Right lung (tissue), 10 donors: ENCODE data around the gene ALDH3B1. TPM values are rescaled to one million over a fixed set of nuclear protein-coding genes. Genes with fewer than 3 reads are reported as not detected.
A peak's percentile ranks its signal among the peaks of the same experiment; 100 is the strongest.
"Not testable (repeated sequence)": the region's sequence is repeated elsewhere in the genome, so short reads cannot be mapped to it uniquely, and the experiment has no call there.

Experiments
- DNase-seq, 2 donors: peaks; one replicate each; pipeline ENCODE4 v3.0.0-alpha.2; 2013
- long read RNA-seq, 8 donors: transcript quantifications; one replicate each; lab custom pipeline, GENCODE V29; 2026
- polyA plus RNA-seq, 5 donors: library from polyadenylated mRNA; unstranded; fragments of 120-200 nt; gene quantifications; one replicate each; pipeline versions ENCODE4 v1.2.1 to v1.2.3, GENCODE V29; 2013; ENCODE audit warnings: inconsistent platforms in 1 of 5, low replicate concordance in 1 of 5; ENCODE audit not compliant: insufficient read length in 5 of 5, insufficient read depth in 1 of 5

Gene ALDH3B1, protein sequence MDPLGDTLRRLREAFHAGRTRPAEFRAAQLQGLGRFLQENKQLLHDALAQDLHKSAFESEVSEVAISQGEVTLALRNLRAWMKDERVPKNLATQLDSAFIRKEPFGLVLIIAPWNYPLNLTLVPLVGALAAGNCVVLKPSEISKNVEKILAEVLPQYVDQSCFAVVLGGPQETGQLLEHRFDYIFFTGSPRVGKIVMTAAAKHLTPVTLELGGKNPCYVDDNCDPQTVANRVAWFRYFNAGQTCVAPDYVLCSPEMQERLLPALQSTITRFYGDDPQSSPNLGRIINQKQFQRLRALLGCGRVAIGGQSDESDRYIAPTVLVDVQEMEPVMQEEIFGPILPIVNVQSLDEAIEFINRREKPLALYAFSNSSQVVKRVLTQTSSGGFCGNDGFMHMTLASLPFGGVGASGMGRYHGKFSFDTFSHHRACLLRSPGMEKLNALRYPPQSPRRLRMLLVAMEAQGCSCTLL
- polyA plus RNA-seq: 10 to 100 TPM; 10.7 to 21.4 (median 11.7) TPM
- long read RNA-seq, donor 1, partial matches to known transcripts: 0 of 1 reads
- long read RNA-seq, donor 1, other reads (novel, unspliced or antisense): 0 of 1 reads
- long read RNA-seq, donor 2, partial matches to known transcripts: 0 of 1 reads
- long read RNA-seq, donor 2, other reads (novel, unspliced or antisense): 0 of 1 reads
- long read RNA-seq, donor 3, partial matches to known transcripts: 10 of 12 reads
- long read RNA-seq, donor 3, other reads (novel, unspliced or antisense): 0 of 12 reads
- long read RNA-seq, donor 4: 0 reads
- long read RNA-seq, donor 5, partial matches to known transcripts: 0 of 3 reads
- long read RNA-seq, donor 5, other reads (novel, unspliced or antisense): 0 of 3 reads
- long read RNA-seq, donor 6, partial matches to known transcripts: 0 of 4 reads
- long read RNA-seq, donor 6, other reads (novel, unspliced or antisense): 0 of 4 reads
- long read RNA-seq, donor 7, transcript ALDH3B1-201 (10 exons, 2,786 nt): major isoform, 5 of 11 reads
- long read RNA-seq, donor 7, partial matches to known transcripts: 6 of 11 reads
- long read RNA-seq, donor 7, other reads (novel, unspliced or antisense): 0 of 11 reads
- long read RNA-seq, donor 8: 0 reads

DNA sequence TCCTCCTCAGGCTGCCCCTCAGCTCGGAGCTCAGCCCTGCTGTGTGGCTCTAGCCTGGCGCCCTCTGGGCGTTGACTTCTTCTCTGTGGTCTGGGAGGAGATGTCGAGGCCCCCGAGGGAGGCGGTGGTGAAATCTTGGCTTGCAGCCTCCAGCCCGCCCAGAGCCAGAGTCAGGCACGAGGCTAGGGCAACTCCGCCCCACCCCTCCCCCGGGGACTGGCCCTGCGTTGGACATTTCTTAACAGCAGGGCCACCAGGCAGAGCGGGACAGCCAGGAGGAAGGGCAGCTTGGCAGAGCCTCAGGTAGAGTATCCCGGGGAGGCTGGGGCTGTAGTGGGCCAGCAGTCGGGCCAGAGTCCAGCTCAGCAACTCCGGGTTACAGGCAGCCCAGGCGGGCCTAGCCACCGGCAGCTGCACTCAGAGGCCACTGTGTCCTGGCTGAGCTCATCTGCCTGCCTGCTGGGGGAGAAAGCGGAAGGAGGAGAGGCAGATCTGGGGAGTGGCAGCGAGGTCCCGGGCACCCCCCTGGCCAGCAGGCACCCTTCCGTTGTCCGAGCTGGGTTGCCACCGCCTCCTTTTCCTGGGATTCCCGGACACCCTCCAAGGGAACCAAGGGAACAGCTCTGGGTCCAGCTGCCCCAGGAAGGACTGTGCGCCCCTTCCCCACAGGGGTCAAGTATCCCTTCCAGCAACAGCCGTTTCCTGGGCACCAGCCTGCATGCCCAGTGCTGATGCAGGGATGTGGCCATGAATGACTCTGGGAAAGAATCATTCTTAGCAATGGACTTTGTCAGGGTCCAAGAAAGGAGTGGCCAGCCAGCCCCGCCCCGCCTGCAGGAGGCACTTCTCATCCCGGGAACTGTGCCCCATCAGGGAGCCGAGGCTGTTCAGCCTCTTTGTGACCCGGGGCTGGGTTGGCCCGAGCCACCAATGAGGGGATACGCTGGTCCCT lies at the start of gene ALDH3B1:
ALDH3B1 (plus strand) TSS at position 238 of the 952 bp plus-strand sequence. CDS start 4,971 bp downstream, outside the sequence.
- DNase-seq: peak; percentile 70 to 78

GRCh38 chr11:67963217-67963616 lies 46.9 kb upstream of the ALDH3B1 start:
- not testable (repeated sequence) for DNase-seq

DNA sequence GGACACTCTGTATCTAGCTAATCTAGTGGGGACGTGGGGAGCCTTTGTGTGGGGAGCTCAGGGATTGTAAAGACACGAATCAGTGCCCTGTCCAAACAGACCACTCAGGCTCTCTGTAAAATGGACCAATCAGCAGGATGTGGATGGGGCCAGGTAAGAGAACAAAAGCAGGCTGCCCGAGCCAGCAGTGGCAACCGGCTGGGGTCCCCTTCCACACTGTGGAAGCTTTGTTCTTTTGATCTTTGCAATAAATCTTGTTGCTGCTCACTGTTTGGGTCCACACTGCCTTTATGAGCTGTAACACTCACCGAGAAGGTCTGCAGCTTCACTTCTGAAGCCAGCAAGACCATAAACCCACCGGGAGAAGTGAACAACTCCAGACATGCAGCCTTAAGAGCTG lies 46.2 kb upstream of the ALDH3B1 start:
- DNase-seq: not testable (repeated sequence)

DNA sequence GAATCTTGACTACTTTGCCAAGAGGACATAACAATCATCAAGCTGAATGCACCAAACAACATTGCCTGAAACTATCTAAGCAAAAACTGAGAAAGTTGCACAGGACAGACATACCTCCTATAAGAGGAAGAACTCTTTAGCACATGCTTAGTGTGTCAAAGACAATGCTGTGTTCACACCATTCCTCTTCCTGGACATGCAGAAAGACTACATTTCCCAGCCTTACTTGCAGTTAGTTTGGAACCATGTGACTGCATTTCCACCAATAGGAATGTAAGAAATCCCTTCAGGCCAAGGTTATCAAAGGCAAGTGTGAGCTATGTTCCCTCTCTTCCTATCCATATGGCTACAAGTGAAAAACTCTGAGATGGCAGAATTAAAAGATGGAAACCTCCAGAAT lies 45.4 kb upstream of the ALDH3B1 start:
- DNase-seq: not testable (repeated sequence)

DNA sequence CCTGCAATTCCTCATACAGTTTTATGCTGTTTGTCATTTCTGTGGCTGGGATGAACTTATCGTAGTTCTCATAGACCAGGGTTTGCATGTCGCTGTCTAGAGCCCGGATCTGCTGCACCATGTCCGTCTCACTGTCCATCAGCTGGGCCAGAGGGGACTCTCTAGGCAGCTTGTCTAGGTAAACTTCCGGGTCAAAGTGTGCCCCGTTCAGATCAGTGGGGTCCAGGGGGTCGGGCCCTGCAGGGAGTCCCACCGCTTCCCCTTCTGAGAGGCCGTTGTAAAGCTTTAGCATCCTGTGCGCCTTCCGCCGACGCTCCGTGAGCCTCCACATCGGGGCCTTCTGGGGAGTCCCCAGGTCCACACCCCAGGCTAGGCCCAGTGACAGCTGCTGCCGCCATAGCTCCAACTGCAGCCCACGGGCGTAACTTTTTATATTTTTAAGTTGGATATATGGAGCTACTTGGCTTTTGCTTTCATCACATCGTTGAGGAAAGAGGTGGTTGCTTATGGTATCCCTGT lies 44.2 kb upstream of the ALDH3B1 start:
- DNase-seq: not testable (repeated sequence)

- DNase-seq: not testable (repeated sequence)
These were observed 35.4 kb upstream of the ALDH3B1 start for GRCh38 chr11:67974746-67975145.

GRCh38 chr11:67978766-67979418 lies 31.2 kb upstream of the ALDH3B1 start:
- peak; percentile 33 to 38 for DNase-seq

- not testable (repeated sequence) for DNase-seq
These were observed 28.9 kb upstream of the ALDH3B1 start for GRCh38 chr11:67981226-67981625.

DNA sequence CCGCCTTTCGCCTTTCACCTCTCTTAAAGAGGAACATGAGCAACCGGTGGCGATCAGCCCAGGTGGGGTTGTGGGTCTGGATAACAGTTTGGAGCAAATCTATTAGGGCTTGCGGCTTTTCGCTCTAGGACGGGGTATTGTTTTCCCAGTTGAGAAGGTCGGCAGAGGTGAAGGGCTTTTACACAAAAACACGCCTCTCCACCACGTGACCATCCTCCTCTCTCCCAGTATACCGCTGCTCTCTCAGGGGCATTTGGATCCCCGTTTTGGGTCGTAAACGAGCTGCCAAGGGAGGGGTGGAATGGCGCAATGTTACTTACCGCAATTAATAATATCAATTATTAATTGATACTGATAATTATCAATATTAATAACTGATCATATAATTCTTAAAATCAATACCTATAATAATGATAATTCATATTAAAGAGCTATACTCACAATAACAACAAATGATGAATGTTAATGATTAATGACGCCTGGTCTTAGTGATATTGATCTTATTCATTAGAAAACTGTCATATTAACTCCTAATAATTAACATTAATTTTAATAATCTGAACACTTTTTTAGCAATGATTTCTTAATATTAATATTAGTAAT lies 27.8 kb upstream of the ALDH3B1 start:
- not testable (repeated sequence) for DNase-seq

DNA sequence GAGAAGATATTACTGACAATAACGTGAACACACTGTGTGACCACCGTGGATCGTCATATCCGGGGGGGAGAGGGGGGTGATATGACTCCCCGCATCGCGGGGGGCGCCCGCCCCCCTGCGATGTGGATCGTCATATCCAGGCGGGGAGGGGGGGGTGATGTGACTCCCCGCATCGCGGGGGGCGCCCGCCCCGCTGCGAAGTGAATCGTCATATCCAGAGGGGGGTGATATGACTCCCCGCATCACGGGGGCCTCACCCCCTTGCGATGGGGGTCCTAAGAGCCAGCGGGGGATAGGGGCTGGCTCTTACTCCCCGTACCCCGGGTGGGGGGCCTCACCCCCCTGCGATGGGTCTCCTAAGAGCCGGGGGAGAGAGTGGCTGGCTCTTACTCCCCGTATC lies 26.2 kb upstream of the ALDH3B1 start:
- DNase-seq: no peak

DNA sequence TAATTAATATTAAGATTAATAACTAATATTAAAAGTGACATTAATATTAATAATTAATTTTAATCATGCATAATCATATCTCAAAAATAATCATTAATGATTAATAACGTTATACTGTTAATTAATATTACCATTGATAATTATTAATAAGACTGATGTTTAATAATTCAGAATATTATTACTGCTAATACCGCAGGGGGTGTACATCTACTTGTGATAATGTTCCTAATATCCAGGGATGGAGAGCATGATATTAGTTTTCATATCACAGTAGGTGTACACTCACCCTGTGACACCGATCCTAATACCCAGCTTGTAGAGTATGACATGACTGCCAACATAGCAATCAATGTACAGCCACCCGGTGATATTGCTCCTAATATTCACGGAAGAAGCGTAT lies 24.8 kb upstream of the ALDH3B1 start:
- DNase-seq: not testable (repeated sequence)

DNA sequence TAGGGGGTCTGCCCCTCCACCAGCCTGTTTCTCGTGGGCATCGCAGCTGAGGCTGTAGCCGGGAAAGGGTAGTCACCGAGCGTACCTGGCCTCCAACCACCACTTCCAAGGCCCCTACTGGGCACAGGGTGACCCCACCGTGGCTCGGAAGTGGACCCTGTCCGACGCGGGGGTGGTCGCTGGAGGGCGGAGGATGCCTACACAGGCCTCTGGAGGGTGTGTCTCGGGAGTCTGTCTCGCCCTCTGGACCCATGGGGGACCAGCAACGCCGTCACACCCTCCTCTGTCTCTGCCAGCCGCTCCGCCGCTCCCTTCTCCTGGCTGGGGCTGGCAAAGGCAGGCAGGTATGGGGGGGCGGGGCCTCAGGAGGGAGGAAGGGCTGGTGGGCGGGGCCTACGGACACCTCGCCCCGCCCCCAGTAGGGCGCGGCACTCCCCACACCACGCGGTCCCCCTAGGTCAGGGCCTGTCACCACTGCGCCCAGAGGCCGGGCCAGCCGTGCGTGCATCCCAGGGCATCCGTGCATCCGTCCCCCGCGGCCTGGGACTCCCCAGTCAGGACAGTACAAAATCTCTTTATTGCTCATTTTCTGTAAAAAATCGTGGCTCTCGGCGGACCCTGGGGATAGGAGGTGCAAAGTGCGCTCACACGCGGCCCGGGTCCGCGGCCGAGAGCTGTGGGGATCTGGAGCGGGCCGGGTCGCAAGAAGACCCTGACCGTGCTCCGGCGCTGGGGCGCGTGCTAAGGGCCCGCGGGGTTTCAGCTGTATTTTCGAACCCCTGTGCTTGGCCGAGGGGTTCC lies 19.4 kb upstream of the ALDH3B1 start:
- not testable (repeated sequence) for DNase-seq

DNA sequence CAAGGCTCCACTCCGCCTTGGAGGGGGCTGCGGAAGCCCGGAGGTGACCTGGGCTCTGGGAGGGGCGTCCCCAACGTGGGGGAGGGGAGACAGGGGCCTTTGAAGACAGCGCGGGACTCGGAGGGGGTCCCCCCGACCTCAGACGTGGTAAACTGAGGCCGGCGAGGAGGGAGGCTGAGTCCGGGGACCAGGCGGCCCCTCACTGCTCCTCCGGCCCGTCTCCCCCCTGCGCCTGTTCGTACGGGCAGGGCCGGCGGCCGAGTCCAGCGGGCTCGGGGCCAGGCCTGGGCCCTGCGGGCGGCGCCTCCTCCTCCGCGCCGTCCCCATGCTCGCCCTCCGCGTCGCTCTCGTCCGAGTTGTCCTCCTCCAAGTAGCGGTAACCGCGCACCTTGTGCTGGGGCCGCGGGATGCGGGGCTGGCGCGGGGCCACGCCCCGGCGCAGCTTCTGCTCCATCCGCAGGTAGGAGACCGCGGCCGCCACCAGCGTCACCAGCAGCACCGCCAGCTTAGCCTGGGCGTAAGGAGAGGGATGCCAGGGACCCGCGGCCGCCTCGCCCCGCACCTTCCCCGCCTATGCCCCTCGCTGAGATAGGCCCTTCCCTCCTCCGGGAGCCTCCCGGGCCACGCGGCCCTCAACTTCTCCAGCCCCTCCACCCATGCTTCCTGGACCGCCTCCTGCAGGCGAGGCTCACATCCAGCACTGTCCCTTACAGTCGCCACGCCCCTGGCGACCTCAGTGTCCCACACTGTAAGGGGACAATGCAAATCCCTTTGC lies 18.6 kb upstream of the ALDH3B1 start:
- not testable (repeated sequence) for DNase-seq

DNA sequence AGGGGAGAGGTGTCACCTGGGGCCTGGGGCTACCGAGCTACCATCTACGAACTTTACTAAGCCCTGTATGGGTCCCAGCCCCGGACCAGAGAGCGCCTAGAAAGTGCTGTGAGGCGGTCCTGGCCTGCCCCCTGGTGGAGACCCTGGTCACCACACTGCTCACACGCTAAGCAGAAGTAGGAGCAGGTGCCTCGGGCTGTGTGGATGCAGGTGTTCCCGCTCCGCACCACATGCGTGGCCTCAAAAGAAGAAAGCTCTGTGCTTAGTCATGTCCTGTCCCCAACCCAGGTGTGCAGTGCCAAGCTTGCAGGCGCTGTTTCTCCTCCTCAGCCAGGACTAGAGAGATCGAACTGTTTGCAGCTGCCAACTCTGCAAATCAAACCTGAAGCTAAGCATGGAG lies 16.3 kb upstream of the ALDH3B1 start:
- DNase-seq: not testable (repeated sequence)

DNA sequence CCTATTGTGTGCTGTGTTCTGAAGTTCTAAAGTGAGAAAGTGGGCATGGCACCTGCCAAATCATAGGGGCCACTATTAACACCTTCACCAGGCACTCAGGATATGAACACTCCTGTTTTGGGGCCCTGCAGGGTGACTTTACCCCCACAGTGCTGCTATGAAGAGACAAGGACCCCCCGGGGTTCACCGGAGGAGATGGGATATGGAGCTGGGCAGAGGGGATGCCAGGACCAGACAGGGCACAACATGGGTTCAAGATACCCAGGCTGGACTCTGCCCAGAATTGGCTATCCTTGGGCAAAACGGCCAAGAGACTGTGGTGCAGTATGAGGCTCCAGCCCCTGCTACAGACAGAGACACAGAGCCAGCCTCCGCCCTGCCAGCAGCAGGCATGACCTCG lies 15.7 kb upstream of the ALDH3B1 start:
- DNase-seq: not testable (repeated sequence)

DNA sequence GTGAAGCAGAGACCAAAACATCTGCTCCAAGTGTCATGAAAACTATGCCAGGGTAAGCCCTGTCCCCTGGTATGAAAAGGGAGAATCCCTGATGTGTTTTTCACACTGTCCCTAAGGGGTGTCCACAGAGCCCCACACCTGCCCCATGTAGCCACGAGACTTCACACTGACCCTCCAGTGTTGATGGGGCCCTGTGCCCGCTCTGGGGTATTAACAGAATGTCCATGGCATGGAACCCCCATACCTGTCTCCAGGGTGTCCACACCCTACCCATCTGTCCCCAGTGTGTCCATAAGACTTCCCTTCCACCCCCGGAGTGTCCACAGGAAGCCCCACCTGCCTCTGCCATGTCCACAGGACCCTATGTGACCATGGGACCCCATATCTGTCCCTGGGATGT lies 15.0 kb upstream of the ALDH3B1 start:
- not testable (repeated sequence) for DNase-seq

- not testable (repeated sequence) for DNase-seq
These were observed 14.5 kb upstream of the ALDH3B1 start for GRCh38 chr11:67995579-67995978.

DNA sequence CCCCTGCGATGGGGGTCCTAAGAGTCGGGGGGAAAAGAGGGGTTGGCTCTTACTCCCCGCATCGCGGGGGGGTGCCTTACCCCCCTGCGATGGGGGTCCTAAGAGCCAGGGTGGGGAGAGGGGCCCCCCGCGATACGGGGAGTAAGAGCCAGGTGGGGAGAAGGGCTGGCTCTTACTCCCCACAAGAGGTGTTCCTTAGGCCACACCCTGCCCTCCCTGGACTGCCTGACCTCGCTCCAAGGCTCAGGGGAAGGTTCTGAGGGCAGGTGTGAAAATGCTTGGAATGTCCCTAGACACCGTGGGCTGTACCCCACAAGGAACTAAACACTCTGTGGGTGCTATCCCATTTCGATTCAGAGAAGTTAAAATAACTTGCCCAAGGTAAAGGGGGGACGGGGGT lies 14.1 kb upstream of the ALDH3B1 start:
- no peak for DNase-seq
